Central memory CD8-positive, alpha-beta T cell (primary cell): Measurements from ENCODE around the gene OOSP4B.
"Not testable (repeated sequence)": the region's sequence is repeated elsewhere in the genome, so short reads cannot be mapped to it uniquely, and the experiment has no call there.

ENCODE experiments used
- ATAC-seq: fragments of 150-1000 bp; cut with Tn5 transposase; replicated peaks from 2 replicates; pipeline ENCODE4 v1.10.0; 2022; ENCODE audit warnings: mild to moderate bottlenecking, moderate FRiP score, moderate number of reproducible peaks; ENCODE audit not compliant: poor library complexity, severe bottlenecking; ENCODE audit errors: extremely low read depth
- DNase-seq, 2 donors: peaks; one replicate each; pipeline ENCODE4 v3.0.0; 2021; ENCODE audit warnings: low spot score in 2 of 2
- H3K27ac Mint-ChIP-seq: one replicate; pipeline ENCODE4 v1.8.0; 2022; ENCODE audit warnings: low read depth, mild to moderate bottlenecking, moderate library complexity, mixed read lengths
- H3K27me3 Mint-ChIP-seq: one replicate; pipeline ENCODE4 v1.8.0; 2022; ENCODE audit warnings: mixed read lengths
- H3K36me3 Mint-ChIP-seq: one replicate; pipeline ENCODE4 v1.8.0; 2022; ENCODE audit warnings: mild to moderate bottlenecking, moderate library complexity, mixed read lengths; ENCODE audit not compliant: insufficient read depth
- H3K4me1 Mint-ChIP-seq: one replicate; pipeline ENCODE4 v1.8.0; 2022; ENCODE audit warnings: mixed read lengths
- H3K4me3 Mint-ChIP-seq: one replicate; pipeline ENCODE4 v1.8.0; 2022; ENCODE audit warnings: mild to moderate bottlenecking, moderate library complexity, mixed read lengths
- H3K9me3 Mint-ChIP-seq: one replicate; pipeline ENCODE4 v1.8.0; 2022; ENCODE audit warnings: mixed read lengths

The OOSP4B gene

DNA sequence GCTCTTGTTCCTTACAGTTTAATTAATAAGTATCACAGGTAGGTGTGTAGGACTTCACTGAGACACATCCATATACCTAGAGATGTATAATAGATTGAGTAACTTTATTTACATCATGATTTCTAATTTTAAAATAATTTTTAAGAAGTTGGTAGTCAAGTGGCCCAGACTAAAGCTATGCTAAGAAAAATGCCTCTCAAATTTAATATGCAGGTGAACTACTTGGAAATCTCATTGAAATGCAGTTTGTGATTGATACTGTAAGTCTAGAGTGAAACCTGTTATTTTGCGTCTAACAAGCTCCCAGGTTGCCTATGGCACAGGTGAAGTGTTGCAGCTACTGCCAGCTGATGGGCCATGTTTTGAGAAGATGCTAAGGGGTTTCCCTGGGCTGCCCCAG is at the start of gene OOSP4B:
OOSP4B (plus strand) TSS at position 301 of the 400 bp plus-strand sequence.
- Mint-ChIP-seq H3K4me3 (no peak within 1 kb of the TSS), H3K27me3 (peaks cover 29% of the 10 kb centered on the region), H3K27ac (no peak within 1 kb of the TSS), H3K36me3 (no peaks in the 10 kb centered on the region), H3K9me3 (peaks cover 5% of the 10 kb centered on the region), H3K4me1 (no peaks in the 10 kb centered on the region)
- DNase-seq = no peak
- no peak for ATAC-seq

GRCh38 chr11:59967677-59968394 is 49.1 kb upstream of the OOSP4B start:
- no peak overlapping the region for H3K4me3 Mint-ChIP-seq
- ATAC-seq (no peak), DNase-seq (no peak)
- no peaks in the 10 kb centered on the region for H3K9me3 Mint-ChIP-seq
- no peak overlapping the region for H3K27ac Mint-ChIP-seq
- H3K27me3 Mint-ChIP-seq = peaks cover 17% of the 10 kb centered on the region
- H3K4me1 Mint-ChIP-seq = no peaks in the 10 kb centered on the region
- no peaks in the 10 kb centered on the region for H3K36me3 Mint-ChIP-seq

GRCh38 chr11:59968395-59968783 is 48.6 kb upstream of the OOSP4B start:
- no peaks in the 10 kb centered on the region for H3K36me3 Mint-ChIP-seq

DNA sequence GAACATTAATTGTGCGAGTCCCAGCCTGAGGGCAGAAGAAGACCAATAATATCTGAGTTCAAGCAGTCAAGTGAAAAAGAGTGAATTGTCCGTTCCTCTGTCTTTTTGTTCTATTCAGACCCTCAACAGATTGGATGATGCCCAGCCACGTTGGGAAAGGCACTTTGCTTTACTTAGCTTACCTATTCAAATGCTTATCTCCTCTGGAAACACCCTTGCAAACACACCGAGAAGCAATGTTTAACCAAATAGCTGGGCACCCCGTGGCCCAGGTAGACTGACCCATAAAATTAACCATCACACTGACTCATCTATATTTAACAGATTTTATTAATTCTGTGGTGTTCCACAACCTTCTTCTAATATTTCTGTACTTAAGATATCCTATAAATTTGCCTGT is 43.9 kb upstream of the OOSP4B start:
- Mint-ChIP-seq H3K27ac (no peak overlapping the region), H3K4me3 (no peak overlapping the region), H3K36me3 (no peaks in the 10 kb centered on the region), H3K4me1 (no peaks in the 10 kb centered on the region), H3K9me3 (no peaks in the 10 kb centered on the region), H3K27me3 (peaks cover 28% of the 10 kb centered on the region)
- DNase-seq (no peak), ATAC-seq (no peak)

More at GRCh38 chr11:59968395-59968783, 48.6 kb upstream of the OOSP4B start:
- H3K4me1 Mint-ChIP-seq = no peaks in the 10 kb centered on the region
- no peaks in the 10 kb centered on the region for H3K9me3 Mint-ChIP-seq
- peaks cover 20% of the 10 kb centered on the region for H3K27me3 Mint-ChIP-seq
- ATAC-seq = no peak
- H3K4me3 Mint-ChIP-seq = no peak overlapping the region
- H3K27ac Mint-ChIP-seq = no peak overlapping the region
- DNase-seq = no peak

DNA sequence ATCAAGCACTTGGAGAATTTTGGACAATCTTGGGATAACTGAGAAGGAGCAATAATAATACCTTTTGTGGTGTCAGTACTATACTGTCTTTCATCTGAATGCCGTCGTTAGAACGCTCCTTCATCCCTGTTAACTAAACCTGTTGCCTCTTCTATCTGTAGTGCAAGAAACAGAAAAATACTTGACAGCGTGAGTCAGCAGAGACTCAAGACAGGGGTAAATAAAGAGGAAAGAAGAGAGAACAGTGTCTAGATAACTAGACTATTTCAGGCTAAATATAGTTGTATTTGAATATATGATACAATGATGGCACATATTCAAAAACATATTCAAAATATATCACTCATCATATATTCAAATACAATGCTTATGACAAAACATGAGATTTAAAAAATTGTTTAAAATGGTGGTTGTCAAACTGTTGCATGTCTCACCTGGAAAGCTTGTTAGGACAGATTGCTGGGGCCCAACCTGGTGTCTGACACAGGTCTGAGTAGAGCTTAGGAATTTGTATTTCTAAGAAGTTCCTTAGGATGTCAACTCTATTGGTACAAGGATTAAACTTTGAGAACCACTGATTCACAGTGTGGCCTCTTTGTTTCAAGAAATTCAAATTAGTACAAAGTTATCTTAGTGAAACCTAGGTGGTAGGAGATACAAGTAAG is 35.7 kb upstream of the OOSP4B start:
- DNase-seq = no peak
- Mint-ChIP-seq H3K27ac (no peak overlapping the region), H3K36me3 (no peaks in the 10 kb centered on the region), H3K4me1 (no peaks in the 10 kb centered on the region), H3K27me3 (peaks cover 45% of the 10 kb centered on the region), H3K9me3 (no peaks in the 10 kb centered on the region), H3K4me3 (no peak overlapping the region)
- ATAC-seq = no peak

DNA sequence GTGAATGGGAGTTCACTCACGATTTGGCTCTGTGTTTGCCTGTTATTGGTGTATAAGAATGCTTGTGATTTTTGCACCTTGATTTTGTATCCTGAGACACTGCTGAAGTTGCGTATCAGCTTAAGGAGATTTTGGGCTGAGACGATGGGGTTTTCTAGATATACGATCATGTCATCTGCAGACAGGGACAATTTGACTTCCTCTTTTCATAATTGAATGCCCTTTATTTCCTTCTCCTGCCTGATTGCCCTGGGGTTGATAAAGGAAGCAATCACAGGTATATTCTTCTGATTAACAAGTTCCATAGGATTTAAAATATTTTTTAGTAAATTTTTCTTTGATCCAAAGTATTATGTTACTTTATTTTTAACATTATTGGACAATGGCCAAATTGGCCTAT is 34.9 kb upstream of the OOSP4B start:
- not testable (repeated sequence) for DNase-seq, ATAC-seq, H3K9me3 Mint-ChIP-seq, H3K36me3 Mint-ChIP-seq, H3K4me1 Mint-ChIP-seq, H3K4me3 Mint-ChIP-seq, H3K27ac Mint-ChIP-seq
- peaks cover 45% of the 10 kb centered on the region for H3K27me3 Mint-ChIP-seq

DNA sequence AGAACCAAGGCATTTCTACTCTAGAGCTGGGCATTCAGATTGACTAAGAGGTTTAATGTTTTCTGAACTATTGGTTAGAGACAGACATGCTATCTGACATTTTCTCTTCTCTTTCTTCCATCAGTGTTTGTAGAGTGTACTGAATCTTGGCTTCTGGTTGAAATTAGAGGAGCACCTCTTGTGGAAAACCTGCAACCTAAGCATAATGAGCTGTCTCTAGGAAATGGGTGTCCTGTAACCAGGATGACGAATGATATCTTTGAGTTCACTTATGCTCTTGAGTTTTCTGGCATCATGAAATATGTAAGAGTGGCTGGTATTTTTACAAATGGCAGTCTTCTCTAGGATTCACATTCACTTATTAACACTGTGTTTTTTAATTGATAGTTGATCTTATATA is 33.8 kb upstream of the OOSP4B start:
- no peaks in the 10 kb centered on the region for H3K4me1 Mint-ChIP-seq
- H3K27ac Mint-ChIP-seq = no peak overlapping the region
- peaks cover 35% of the 10 kb centered on the region for H3K27me3 Mint-ChIP-seq
- no peak for ATAC-seq
- no peak for DNase-seq
- no peaks in the 10 kb centered on the region for H3K9me3 Mint-ChIP-seq
- H3K36me3 Mint-ChIP-seq = no peaks in the 10 kb centered on the region
- H3K4me3 Mint-ChIP-seq = no peak overlapping the region

- no peak for ATAC-seq
- Mint-ChIP-seq H3K4me1 (no peaks in the 10 kb centered on the region), H3K27me3 (peaks cover 23% of the 10 kb centered on the region), H3K4me3 (no peak overlapping the region), H3K36me3 (peaks cover 1% of the 10 kb centered on the region), H3K9me3 (peaks cover 6% of the 10 kb centered on the region), H3K27ac (no peak overlapping the region)
- DNase-seq = no peak
Observed at GRCh38 chr11:59984368-59984767, 32.6 kb upstream of the OOSP4B start.

DNA sequence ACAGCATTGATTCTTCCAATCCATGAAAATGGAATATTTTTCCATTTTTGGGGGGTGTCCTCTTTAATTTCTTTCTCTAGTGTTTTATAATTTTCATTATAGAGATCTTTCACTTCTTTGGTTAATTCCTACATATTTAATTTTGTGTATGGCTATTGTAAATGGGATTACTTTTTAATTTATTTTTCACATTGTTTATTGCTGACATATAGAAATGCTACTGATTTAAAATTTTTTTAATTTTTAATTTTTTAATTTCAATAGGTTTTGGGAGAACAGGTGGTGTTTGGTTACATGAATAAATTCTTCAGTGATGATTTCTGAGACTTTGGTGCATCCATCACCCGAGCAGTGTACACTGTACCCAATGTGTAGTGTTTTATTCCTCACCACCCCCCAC is 26.6 kb upstream of the OOSP4B start:
- Mint-ChIP-seq H3K9me3 (peaks cover 26% of the 10 kb centered on the region), H3K4me3 (no peak overlapping the region), H3K4me1 (no peaks in the 10 kb centered on the region), H3K27ac (no peak overlapping the region), H3K27me3 (peaks cover 53% of the 10 kb centered on the region), H3K36me3 (peaks cover 1% of the 10 kb centered on the region)
- ATAC-seq (no peak), DNase-seq (no peak)

DNA sequence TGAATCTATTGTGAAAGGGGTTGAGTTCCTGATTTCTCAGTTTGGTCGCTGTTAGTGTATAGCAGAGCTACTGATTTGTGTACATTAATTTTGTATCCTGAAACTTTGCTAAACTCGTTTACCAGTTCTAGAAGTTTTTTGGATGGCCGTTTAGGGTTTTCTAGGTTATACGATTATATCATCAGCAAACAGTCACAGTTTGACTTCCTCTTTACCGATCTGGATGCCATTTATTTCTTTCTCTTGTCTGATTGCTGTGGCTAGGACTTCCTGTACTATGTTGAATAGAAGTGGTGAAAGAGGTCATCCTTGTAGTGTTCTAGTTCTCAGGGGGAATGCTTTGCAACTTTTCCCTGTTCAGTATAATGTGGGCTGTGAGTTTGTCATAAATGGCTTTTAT is 24.6 kb upstream of the OOSP4B start:
- ATAC-seq = no peak
- no peak overlapping the region for H3K4me3 Mint-ChIP-seq
- H3K4me1 Mint-ChIP-seq = no peaks in the 10 kb centered on the region
- H3K27me3 Mint-ChIP-seq = peaks cover 63% of the 10 kb centered on the region
- DNase-seq = no peak
- H3K9me3 Mint-ChIP-seq = peaks cover 26% of the 10 kb centered on the region
- no peak overlapping the region for H3K27ac Mint-ChIP-seq
- H3K36me3 Mint-ChIP-seq = peaks cover 1% of the 10 kb centered on the region

DNA sequence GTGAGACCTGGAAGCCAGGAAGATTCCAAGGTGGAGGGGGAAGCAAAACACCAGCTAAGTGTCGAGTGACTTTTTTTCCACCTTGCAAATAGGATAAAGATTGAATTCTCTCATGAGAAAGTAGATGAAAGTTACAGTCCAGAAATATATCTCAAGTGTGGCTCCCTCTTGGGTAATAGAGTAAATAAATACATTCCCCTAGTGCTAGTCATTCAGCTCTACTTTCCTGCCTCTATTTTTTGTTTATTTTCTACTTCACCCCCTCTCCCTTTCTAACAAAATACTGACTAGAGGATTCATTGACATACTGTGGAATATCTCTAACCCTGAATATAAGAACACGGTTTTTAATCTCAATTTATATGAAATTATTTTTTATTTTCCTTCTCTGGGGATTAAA is 19.2 kb upstream of the OOSP4B start:
- Mint-ChIP-seq H3K36me3 (no peaks in the 10 kb centered on the region), H3K4me1 (no peaks in the 10 kb centered on the region), H3K4me3 (no peak overlapping the region), H3K27ac (no peak overlapping the region), H3K9me3 (no peaks in the 10 kb centered on the region), H3K27me3 (peaks cover 58% of the 10 kb centered on the region)
- ATAC-seq = no peak
- DNase-seq = no peak

DNA sequence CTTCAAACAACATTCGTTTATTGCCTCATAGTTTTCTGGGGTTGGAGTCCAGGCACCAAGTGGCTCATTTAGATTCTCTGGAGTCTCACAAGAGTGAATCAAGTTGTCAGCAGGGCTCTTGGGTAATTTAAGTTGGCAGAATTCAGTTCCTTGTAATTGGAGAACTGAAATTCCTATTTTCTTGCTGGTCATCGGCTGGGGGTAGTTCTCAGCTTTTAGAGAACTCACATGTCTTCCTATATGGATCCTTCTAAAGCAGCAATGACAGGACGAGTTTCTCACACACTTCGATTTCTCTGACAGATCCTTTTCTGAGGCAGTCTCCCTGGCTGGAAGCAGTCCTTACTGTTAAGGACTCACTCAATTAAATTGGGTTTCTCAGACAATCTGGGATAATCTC is 17.3 kb upstream of the OOSP4B start:
- Mint-ChIP-seq H3K27me3 (peaks cover 50% of the 10 kb centered on the region), H3K9me3 (no peaks in the 10 kb centered on the region), H3K4me3 (no peak overlapping the region), H3K4me1 (no peaks in the 10 kb centered on the region), H3K36me3 (no peaks in the 10 kb centered on the region), H3K27ac (no peak overlapping the region)
- no peak for DNase-seq
- ATAC-seq = no peak

DNA sequence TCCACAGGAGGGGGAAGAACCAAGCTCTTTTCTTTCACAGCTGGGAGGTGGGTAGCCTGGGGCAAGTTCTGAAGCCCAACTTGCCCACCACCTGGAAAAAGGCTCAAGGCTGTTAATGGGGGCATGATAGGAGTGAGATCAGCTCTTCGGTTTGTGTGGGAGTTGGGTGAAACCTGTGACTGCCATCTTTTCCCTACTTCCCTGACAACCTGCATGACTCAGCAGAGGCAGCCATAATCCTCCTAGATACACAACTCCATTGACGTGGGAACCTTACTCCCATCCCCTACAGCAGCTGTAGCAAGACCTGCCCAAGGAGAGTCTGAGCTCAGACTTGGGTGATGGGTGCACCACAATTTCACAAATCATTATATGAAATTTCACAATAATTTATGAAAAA is 13.3 kb upstream of the OOSP4B start:
- no peak for DNase-seq
- Mint-ChIP-seq H3K27me3 (peaks cover 30% of the 10 kb centered on the region), H3K27ac (no peak overlapping the region), H3K4me3 (no peak overlapping the region), H3K36me3 (no peaks in the 10 kb centered on the region), H3K4me1 (no peaks in the 10 kb centered on the region), H3K9me3 (no peaks in the 10 kb centered on the region)
- ATAC-seq = no peak
